ENCODE results near the gene DESI2. TPM values are rescaled to one million over a fixed set of nuclear protein-coding genes. Genes with fewer than 3 reads are reported as not detected.
"Not testable (repeated sequence)": the region's sequence is repeated elsewhere in the genome, so short reads cannot be mapped to it uniquely, and the experiment has no call there.

Gene DESI2
- total RNA-seq, 1 donor: 42.0 TPM

DNA sequence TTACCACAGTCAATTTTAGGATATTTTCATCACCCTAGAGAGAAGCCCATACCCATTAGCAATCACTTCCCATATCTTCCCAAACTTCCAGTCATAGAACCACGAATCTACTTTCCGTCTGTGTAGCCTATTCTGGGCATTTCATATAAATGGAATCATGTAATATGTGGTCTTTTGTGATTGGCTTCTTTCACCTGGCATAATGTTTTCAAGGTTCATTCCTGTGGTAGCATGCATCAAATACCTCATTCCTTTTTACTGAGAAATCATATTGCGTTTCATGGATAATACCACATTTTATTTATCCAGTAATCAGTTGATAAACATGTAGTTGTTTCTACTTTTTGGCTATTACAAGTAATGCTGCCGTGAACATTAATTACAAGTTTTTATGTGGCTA, 21.5 kb downstream of the DESI2 start:
- H2AFZ ChIP-seq (ENCODE audit: low read length): no peak overlapping the region
- TF ChIP-seq, protein P1, sequence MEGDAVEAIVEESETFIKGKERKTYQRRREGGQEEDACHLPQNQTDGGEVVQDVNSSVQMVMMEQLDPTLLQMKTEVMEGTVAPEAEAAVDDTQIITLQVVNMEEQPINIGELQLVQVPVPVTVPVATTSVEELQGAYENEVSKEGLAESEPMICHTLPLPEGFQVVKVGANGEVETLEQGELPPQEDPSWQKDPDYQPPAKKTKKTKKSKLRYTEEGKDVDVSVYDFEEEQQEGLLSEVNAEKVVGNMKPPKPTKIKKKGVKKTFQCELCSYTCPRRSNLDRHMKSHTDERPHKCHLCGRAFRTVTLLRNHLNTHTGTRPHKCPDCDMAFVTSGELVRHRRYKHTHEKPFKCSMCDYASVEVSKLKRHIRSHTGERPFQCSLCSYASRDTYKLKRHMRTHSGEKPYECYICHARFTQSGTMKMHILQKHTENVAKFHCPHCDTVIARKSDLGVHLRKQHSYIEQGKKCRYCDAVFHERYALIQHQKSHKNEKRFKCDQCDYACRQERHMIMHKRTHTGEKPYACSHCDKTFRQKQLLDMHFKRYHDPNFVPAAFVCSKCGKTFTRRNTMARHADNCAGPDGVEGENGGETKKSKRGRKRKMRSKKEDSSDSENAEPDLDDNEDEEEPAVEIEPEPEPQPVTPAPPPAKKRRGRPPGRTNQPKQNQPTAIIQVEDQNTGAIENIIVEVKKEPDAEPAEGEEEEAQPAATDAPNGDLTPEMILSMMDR (IDR thresholded peaks at IDR 0.05; ENCODE audit: extremely low read depth, low read depth, low read length): no peak
- H4K20me1 ChIP-seq (ENCODE audit: insufficient read depth, low read length): no peaks in the 10 kb centered on the region
- no peaks in the 10 kb centered on the region for H3K9me3 ChIP-seq (ENCODE audit: low read depth, low read length)
- no peak overlapping the region for H3K4me2 ChIP-seq (ENCODE audit: insufficient read depth, low read length)
- no peaks in the 10 kb centered on the region for H3K27me3 ChIP-seq (ENCODE audit: insufficient read depth, low read length)
- H3K36me3 ChIP-seq (ENCODE audit: insufficient read depth, low read length): no peaks in the 10 kb centered on the region
- no peak for DNase-seq (ENCODE audit: insufficient read length, low spot score, missing footprints)
- peaks cover 59% of the 10 kb centered on the region for H3K79me2 ChIP-seq (ENCODE audit: insufficient read depth, low read length)
- no peak overlapping the region for H3K4me3 ChIP-seq (ENCODE audit: insufficient read depth, low read length)
- H3K4me1 ChIP-seq (ENCODE audit: insufficient read depth, low read length): peaks cover 9% of the 10 kb centered on the region
- peak overlapping the region; percentile 54 for H3K27ac ChIP-seq (ENCODE audit: low read depth, low read length)

DNA sequence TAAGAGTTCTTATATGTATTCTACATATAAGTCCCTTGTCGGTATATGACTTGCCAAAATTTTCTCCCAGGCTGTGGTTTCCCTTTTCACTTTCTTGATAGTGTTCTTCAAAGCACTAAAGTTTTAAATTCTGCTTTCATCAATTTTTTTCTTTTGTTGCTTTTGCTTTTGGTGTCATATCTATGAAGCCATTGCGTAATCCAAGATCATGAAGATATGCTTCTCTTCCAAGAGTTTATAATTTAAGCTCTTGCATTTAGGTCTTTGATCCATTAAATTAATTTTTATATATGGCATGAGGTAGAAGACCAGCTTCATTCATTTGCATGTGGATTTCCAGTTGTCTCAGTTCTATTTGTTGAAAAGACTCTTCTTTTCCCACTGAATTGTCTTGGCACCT, 22.2 kb downstream of the DESI2 start:
- Histone ChIP-seq H3K27ac (ENCODE audit: low read depth, low read length) (no peak overlapping the region), H4K20me1 (ENCODE audit: insufficient read depth, low read length) (no peaks in the 10 kb centered on the region), H3K4me1 (ENCODE audit: insufficient read depth, low read length) (peaks cover 9% of the 10 kb centered on the region), H3K4me2 (ENCODE audit: insufficient read depth, low read length) (no peak overlapping the region), H3K27me3 (ENCODE audit: insufficient read depth, low read length) (no peaks in the 10 kb centered on the region), H3K9me3 (ENCODE audit: low read depth, low read length) (no peaks in the 10 kb centered on the region), H2AFZ (ENCODE audit: low read length) (no peak overlapping the region), H3K79me2 (ENCODE audit: insufficient read depth, low read length) (peaks cover 60% of the 10 kb centered on the region), H3K4me3 (ENCODE audit: insufficient read depth, low read length) (no peak overlapping the region), H3K36me3 (ENCODE audit: insufficient read depth, low read length) (no peaks in the 10 kb centered on the region)
- DNase-seq (ENCODE audit: insufficient read length, low spot score, missing footprints): no peak
- TF ChIP-seq, protein P1 (IDR thresholded peaks at IDR 0.05; ENCODE audit: extremely low read depth, low read depth, low read length): no peak

DNA sequence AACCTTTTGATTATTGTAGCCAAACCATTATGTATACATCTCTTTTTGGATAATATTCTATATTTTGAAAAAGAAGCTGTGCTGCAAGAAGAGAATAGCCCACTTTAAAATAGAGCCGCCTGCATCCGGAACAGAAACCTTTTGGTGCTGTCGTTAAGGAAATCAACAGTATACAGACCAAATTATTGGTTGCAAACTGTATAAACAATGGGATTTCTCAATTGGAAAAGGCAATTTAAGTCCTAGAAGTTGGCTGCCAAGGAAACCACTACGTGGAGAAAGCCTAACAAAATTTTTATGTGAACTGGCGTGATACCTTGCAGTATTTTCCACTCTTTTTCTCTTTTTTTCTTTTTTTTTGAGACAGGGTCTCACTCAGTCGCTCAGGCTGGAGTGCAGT, 25.8 kb downstream of the DESI2 start:
- Histone ChIP-seq H3K4me3 (ENCODE audit: insufficient read depth, low read length) (no peak overlapping the region), H3K9me3 (ENCODE audit: low read depth, low read length) (no peaks in the 10 kb centered on the region), H3K4me1 (ENCODE audit: insufficient read depth, low read length) (peaks cover under 1% of the 10 kb centered on the region), H4K20me1 (ENCODE audit: insufficient read depth, low read length) (no peaks in the 10 kb centered on the region), H3K36me3 (ENCODE audit: insufficient read depth, low read length) (no peaks in the 10 kb centered on the region), H3K27me3 (ENCODE audit: insufficient read depth, low read length) (no peaks in the 10 kb centered on the region), H3K27ac (ENCODE audit: low read depth, low read length) (no peak overlapping the region), H3K79me2 (ENCODE audit: insufficient read depth, low read length) (peaks cover 66% of the 10 kb centered on the region), H3K4me2 (ENCODE audit: insufficient read depth, low read length) (no peak overlapping the region), H2AFZ (ENCODE audit: low read length) (no peak overlapping the region)
- DNase-seq (ENCODE audit: insufficient read length, low spot score, missing footprints): no peak
- TF ChIP-seq, protein P1 (IDR thresholded peaks at IDR 0.05; ENCODE audit: extremely low read depth, low read depth, low read length): no peak

DNA sequence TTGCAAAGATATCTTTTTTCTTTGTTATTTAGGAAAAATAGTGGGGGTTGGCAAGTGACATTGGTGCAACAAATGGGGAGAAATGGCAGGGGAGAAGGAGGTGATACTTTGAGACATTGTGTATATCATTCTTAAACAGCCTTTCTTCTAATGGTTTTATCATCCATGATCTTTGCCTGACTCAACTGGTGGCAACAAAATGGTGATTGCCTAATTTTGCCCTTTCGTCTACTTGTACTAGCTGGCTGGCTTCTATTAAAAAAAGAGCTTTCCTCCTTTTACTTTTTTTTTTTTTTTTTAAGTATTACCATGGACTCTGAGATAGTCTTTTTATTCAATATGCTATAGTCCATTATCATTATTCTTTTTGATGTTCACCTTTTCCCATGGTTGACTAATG, 27.7 kb downstream of the DESI2 start:
- DNase-seq (ENCODE audit: insufficient read length, low spot score, missing footprints): no peak
- TF ChIP-seq, protein P1 (IDR thresholded peaks at IDR 0.05; ENCODE audit: extremely low read depth, low read depth, low read length): no peak
- no peaks in the 10 kb centered on the region for H3K27me3 ChIP-seq (ENCODE audit: insufficient read depth, low read length)
- no peak overlapping the region for H2AFZ ChIP-seq (ENCODE audit: low read length)
- H3K27ac ChIP-seq (ENCODE audit: low read depth, low read length): no peak overlapping the region
- peaks cover 51% of the 10 kb centered on the region for H3K79me2 ChIP-seq (ENCODE audit: insufficient read depth, low read length)
- H3K9me3 ChIP-seq (ENCODE audit: low read depth, low read length): no peaks in the 10 kb centered on the region
- no peak overlapping the region for H3K4me3 ChIP-seq (ENCODE audit: insufficient read depth, low read length)
- no peak overlapping the region for H3K4me2 ChIP-seq (ENCODE audit: insufficient read depth, low read length)
- H4K20me1 ChIP-seq (ENCODE audit: insufficient read depth, low read length): no peaks in the 10 kb centered on the region
- H3K4me1 ChIP-seq (ENCODE audit: insufficient read depth, low read length): no peaks in the 10 kb centered on the region
- H3K36me3 ChIP-seq (ENCODE audit: insufficient read depth, low read length): no peaks in the 10 kb centered on the region

DNA sequence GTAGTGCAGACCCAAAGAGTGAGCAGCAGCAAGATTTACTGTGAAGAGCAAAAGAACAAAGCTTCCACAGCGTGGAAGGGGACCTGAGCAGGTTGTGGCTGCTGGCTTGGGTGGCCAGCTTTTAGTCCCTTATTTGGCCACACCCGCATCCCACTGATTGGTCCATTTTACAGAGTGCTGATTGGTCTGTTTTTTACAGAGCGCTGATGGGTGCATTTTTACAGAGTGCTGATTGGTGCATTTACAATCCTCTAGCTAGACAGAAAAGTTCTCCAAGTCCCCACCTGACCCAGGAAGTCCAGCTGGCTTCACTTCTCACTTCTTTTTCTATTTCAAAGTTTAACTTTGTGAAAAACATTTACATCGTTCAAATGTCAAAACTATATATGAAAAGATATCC, 29.2 kb downstream of the DESI2 start:
- H3K4me2 ChIP-seq (ENCODE audit: insufficient read depth, low read length); H4K20me1 ChIP-seq (ENCODE audit: insufficient read depth, low read length); H3K27ac ChIP-seq (ENCODE audit: low read depth, low read length): not testable (repeated sequence)

More for the DNA sequence above, 29.2 kb downstream of the DESI2 start:
- H3K4me3 ChIP-seq (ENCODE audit: insufficient read depth, low read length); H3K4me1 ChIP-seq (ENCODE audit: insufficient read depth, low read length); H3K27me3 ChIP-seq (ENCODE audit: insufficient read depth, low read length); H3K36me3 ChIP-seq (ENCODE audit: insufficient read depth, low read length); DNase-seq (ENCODE audit: insufficient read length, low spot score, missing footprints); H3K9me3 ChIP-seq (ENCODE audit: low read depth, low read length); H2AFZ ChIP-seq (ENCODE audit: low read length): not testable (repeated sequence)
- peaks cover 44% of the 10 kb centered on the region for H3K79me2 ChIP-seq (ENCODE audit: insufficient read depth, low read length)

Data from osteoblast (primary cell).